Stimulated activated effector memory CD8-positive, alpha-beta T cell treated with anti-CD3 and anti-CD28 coated beads, Interleukin-12 subunit alpha, Interleukin-12 subunit beta, amount 100 ng/mL, for 72 hours (primary cell): ENCODE data around the gene FRS2.

Source experiments
- ATAC-seq: fragments of 150-1000 bp; cut with Tn5 transposase; 2 replicates; pipeline ENCODE4 v1.10.0; 2021
- DNase-seq, 2 donors: peaks; one replicate each; pipeline ENCODE4 v3.0.0; 2021 to 2022; ENCODE audit warnings: low spot score in 2 of 2
- H3K27ac Mint-ChIP-seq: one replicate; pipeline ENCODE4 v1.8.0; 2022; ENCODE audit warnings: mild to moderate bottlenecking, mixed read lengths
- H3K36me3 Mint-ChIP-seq: one replicate; pipeline ENCODE4 v1.8.0; 2022; ENCODE audit warnings: mild to moderate bottlenecking, mixed read lengths
- H3K4me1 Mint-ChIP-seq: one replicate; pipeline ENCODE4 v1.8.0; 2022; ENCODE audit warnings: mixed read lengths
- H3K4me3 Mint-ChIP-seq: one replicate; pipeline ENCODE4 v1.8.0; 2022; ENCODE audit warnings: mild to moderate bottlenecking, mixed read lengths
- H3K9me3 Mint-ChIP-seq: one replicate; pipeline ENCODE4 v1.8.0; 2022; ENCODE audit warnings: mixed read lengths

Gene FRS2

DNA sequence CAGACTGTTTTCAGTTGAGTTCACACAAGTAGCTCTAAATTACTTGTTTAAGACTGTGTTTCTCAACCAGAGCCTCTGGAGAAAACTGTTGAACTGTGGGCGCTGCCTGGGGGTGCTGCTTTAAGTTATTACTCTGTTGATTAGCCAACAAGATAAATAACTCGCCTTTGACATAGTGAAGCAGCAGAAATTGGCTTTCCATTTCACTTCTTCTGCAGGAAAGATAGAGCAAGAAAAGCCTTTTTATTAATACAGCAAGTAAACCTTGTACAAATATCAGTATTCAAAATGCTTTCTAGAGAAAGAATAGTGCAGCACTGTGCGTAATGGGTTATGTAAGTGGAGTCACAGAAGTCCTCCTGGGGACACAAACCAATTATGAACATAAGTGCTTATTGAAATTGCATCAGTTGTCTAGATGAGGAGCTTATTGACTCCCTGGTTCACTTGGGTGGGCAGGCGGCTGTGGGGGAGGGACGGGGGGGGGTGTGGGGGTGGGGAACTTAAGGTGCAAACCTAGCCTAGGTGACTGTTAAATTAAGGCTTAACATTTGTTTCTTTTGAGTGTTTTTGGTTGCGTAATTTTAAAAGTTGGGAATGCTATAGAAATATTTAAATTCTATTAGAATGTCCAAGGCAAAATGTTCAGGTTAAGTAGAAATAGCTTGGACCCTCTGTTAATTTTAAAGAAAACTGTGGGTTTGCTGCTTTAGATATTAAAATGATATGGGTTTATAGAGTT lies 6.3 kb downstream of the FRS2 start:
- H3K4me3 Mint-ChIP-seq, result no peak overlapping the region
- peaks cover 51% of the 10 kb centered on the region for H3K4me1 Mint-ChIP-seq
- H3K36me3 Mint-ChIP-seq, result no peaks in the 10 kb centered on the region
- H3K9me3 Mint-ChIP-seq, result no peaks in the 10 kb centered on the region
- no peak for ATAC-seq
- no peak overlapping the region for H3K27ac Mint-ChIP-seq
- no peak for DNase-seq

DNA sequence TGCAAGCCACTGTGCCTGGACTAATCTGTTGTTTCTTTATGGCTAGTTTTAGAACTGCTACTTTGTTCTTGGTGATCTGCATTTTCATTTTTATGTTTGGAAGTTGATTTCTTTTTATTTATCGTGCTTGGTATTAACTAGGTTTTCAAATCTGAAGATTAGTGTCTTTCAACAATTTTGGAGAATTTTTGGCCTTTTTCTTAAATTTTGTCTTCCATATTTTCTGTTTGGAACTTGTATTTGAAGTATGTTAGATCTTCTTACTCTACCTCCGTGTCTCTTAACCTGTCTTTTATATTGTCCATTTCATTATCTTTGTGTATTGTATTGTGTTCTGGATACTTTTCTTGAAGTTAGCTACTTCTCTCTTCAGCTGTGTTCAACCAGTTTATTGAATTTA lies 9.5 kb downstream of the FRS2 start:
- no peak for ATAC-seq

DNA sequence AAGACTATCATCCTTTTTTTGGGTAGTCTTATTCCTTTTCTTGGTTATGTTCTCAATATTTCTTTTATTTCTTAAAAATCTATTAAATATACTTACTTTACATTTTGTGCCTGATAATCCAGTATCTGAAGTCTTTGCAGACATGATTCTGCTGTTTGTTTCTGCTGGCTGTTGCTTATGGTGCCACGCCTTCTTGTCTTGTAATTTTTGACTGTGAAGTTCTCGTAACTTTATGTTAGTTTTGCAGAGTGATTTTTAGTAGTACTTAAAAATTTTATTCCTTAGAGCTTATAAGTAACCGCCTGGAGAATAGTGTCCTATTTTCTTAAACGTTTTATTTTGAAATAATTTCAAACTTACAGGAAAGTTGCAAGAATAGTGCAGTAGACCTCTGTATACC lies 10.5 kb downstream of the FRS2 start:
- no peak for DNase-seq
- ATAC-seq, result no peak
- H3K27ac Mint-ChIP-seq, result no peak overlapping the region
- H3K9me3 Mint-ChIP-seq, result no peaks in the 10 kb centered on the region
- no peak overlapping the region for H3K4me3 Mint-ChIP-seq
- H3K36me3 Mint-ChIP-seq, result no peaks in the 10 kb centered on the region
- H3K4me1 Mint-ChIP-seq, result peaks cover 35% of the 10 kb centered on the region

More for the DNA sequence above, 9.5 kb downstream of the FRS2 start:
- Mint-ChIP-seq H3K9me3 (no peaks in the 10 kb centered on the region), H3K4me1 (peaks cover 43% of the 10 kb centered on the region), H3K4me3 (no peak overlapping the region), H3K27ac (no peak overlapping the region), H3K36me3 (no peaks in the 10 kb centered on the region)
- DNase-seq, result no peak

DNA sequence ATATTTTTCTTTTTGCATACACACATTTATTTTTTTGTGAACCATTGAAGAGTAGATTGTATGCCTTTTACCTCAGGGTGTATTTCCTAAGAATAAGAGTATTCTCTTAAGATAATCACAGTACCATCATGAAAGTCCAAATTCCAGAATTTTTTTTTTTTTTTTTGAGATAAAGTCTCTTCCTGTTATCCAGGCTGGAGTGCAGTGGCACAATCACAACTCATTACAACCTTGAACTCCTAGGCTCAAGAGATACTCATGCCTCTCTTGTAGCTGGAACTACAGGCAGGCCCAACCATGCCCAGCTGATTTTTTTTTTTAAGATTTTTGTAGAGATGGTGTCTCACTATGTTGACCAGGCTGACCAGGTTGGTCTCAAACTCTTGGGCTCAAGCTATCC lies 10.9 kb downstream of the FRS2 start:
- Mint-ChIP-seq H3K27ac (no peak overlapping the region), H3K4me1 (peaks cover 34% of the 10 kb centered on the region), H3K36me3 (no peaks in the 10 kb centered on the region), H3K9me3 (no peaks in the 10 kb centered on the region), H3K4me3 (no peak overlapping the region)
- DNase-seq (no peak), ATAC-seq (no peak)

DNA sequence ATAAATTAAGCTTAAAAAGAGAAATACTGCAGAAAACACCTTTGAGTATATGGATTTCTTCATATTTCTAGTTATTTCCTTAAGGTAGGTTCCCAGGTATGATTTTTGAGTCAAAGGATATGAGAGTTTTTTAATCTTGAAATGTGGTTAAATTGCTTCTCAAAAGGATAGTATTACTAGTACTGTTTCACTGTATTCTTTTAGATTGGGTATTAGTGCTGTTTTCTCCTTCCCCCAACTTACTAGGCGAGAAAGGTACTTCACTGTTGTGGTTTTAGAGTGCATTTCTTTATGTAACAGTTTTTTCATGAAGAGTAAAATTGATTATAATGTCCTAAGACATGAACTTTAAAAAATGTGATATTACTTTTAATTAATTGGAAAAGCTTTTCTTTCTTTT lies 13.5 kb downstream of the FRS2 start:
- Mint-ChIP-seq H3K9me3 (no peaks in the 10 kb centered on the region), H3K27ac (no peak overlapping the region), H3K36me3 (peaks cover 10% of the 10 kb centered on the region), H3K4me3 (no peak overlapping the region), H3K4me1 (peaks cover 46% of the 10 kb centered on the region)
- ATAC-seq (no peak), DNase-seq (no peak)

DNA sequence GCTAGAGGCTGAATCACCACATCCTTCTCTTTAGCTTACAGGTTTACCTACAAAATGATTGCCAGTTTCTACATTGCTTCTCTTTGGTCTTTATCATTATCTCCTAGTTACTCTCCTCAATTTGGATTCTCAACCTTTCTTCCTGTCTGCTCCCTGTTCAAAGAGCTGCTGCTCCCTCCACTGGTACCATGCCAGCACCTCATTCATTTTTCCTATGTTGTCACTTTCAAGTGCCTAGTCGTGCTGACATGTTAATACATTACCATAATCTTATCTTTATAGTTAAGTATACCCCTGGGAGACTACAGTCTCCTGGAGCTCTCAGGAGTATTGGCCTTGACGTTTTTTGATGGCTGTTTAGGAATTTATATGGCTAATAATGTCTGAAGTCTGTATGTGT lies 14.2 kb downstream of the FRS2 start:
- DNase-seq, result no peak
- H3K4me1 Mint-ChIP-seq, result peaks cover 45% of the 10 kb centered on the region
- H3K9me3 Mint-ChIP-seq, result no peaks in the 10 kb centered on the region
- H3K36me3 Mint-ChIP-seq, result peaks cover 10% of the 10 kb centered on the region
- H3K4me3 Mint-ChIP-seq, result no peak overlapping the region
- no peak overlapping the region for H3K27ac Mint-ChIP-seq
- ATAC-seq, result no peak

DNA sequence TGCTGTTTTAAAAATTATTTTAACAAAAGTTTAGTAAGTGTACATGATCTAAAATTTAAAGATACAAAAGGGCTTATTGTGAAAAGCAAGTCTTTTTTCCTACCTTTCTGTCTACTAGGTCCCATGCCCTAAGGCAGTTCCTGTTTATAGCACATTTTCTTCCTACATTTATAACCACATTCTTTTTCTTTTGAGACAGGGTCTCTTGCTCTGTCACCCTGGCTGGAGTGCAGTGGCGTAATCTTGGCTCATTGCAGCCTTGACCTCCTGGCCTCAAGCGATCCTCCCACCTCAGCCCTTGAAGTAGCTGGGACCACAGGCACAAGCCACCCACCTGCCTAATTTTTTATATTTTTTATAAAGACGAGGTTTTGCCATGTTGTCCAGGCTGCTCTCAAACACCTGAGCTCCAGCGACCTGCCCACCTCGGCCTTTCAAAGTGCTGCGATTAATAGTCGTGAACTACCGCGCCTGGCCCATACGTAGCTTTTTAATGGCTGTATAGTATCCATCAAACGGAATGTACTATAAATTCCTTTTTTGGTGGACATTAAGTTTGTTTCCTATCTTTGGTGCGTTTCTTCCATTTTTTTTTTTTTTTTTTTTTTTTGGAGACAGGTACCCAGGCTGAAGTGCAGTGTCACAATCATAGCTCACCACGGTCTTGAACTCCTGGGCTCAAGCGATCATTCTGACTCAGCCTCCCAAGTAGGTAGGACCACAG lies 20.9 kb downstream of the FRS2 start:
- no peak for ATAC-seq

DNA sequence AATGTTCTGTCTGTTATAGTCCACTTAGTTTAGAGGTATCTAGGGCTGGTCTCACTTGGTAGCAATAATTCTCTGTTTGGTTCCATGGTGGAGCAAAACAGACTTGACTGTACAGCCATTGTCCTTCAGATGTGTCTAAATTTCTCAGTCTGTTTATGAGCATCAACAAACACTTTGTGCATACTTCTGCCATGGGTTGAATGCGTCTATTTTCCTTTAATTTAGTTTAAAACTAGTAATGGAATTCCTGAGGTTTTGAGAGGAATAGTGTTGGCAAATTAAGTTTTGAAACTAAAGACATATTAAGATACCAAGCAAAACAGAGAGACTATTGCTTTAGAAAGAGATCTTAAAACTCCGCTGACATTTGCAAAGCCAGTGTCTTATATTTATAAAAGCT lies 22.6 kb downstream of the FRS2 start:
- ATAC-seq, result no peak
- Mint-ChIP-seq H3K9me3 (no peaks in the 10 kb centered on the region), H3K36me3 (peaks cover 8% of the 10 kb centered on the region), H3K27ac (no peak overlapping the region), H3K4me1 (peaks cover 23% of the 10 kb centered on the region), H3K4me3 (no peak overlapping the region)
- DNase-seq, result no peak

More for the DNA sequence above, 20.9 kb downstream of the FRS2 start:
- H3K36me3 Mint-ChIP-seq, result peaks cover 10% of the 10 kb centered on the region
- peaks cover 25% of the 10 kb centered on the region for H3K4me1 Mint-ChIP-seq
- no peak overlapping the region for H3K27ac Mint-ChIP-seq
- no peak for DNase-seq
- H3K9me3 Mint-ChIP-seq, result no peaks in the 10 kb centered on the region
- H3K4me3 Mint-ChIP-seq, result no peak overlapping the region

DNA sequence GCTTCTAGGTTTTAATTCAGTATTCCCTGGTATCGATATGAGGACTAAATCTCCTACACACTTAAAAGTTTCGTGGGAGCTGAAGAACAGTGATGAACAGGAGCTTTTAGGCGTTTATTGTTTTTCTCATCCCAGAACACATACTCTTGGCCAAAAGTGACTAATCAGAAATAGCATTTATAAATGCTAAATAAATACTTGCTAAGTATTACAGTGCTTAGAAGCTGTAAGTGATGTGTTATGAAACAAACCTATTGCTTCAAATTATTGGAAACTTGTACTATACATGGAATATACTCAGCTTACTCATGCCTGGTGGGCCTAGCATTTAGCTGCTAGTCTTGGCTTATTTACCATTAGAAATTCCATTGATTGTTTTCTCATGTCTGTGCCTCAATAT lies 24.9 kb downstream of the FRS2 start:
- H3K27ac Mint-ChIP-seq, result no peak overlapping the region
- DNase-seq (no peak), ATAC-seq (no peak)
- H3K36me3 Mint-ChIP-seq, result no peaks in the 10 kb centered on the region
- no peaks in the 10 kb centered on the region for H3K9me3 Mint-ChIP-seq
- no peak overlapping the region for H3K4me3 Mint-ChIP-seq
- H3K4me1 Mint-ChIP-seq, result peaks cover 45% of the 10 kb centered on the region

DNA sequence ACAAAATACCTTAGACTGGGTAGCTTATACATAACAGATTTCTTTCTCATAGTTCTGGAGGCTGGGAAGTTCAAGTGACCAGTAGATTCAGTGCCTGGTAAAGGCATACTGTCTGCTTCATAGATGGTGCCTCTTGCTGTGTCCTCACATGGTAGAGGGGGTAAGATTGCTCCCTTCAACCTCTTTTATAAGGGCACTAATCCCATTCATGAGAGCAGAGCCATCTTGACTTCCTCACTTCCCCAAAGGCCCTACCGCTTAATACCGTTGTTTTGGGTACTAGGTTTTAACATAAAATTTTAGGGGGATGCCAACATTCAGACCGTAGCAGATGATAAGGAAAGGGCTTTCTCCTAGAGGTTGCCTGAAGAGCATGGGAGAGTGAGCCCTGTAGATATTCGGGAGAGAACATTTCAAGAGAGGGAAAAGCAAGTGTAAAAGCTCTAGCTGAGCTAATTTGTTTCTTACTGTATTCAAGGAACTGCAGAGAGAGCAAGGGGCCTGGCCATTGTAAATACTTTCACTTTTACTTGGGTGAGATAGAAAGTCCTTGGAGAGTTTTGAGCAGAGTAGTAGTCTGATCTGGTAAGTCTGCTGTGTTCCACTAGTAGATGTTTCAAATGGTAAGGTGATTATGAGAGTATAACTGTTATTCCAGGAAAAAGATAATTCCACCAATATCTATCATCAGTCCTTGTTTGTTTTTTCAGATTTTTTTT lies 27.3 kb downstream of the FRS2 start:
- ATAC-seq (peak; percentile 61), DNase-seq (no peak)
- H3K4me1 Mint-ChIP-seq, result peaks cover 50% of the 10 kb centered on the region
- no peaks in the 10 kb centered on the region for H3K36me3 Mint-ChIP-seq
- H3K27ac Mint-ChIP-seq, result no peak overlapping the region
- H3K9me3 Mint-ChIP-seq, result no peaks in the 10 kb centered on the region
- H3K4me3 Mint-ChIP-seq, result no peak overlapping the region

DNA sequence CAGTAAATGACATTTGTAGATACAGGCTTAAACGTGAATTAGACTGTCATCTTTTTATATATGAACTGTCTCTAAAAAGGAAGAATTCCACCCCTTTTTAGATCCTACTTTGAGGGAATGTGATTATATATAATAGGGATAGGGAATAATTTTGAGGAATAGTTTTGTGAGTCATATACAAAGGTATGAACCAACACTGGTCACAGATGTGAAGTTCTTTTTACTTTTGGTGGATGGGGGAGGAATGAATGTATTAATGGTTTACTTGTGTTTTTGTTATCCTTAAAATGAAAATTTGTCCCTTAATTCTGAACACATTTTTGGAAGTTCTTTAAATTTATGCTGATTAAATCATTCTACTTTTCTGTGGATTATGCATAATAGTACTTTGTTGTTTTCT lies 30.4 kb downstream of the FRS2 start:
- H3K4me1 Mint-ChIP-seq, result peaks cover 61% of the 10 kb centered on the region
- ATAC-seq (no peak), DNase-seq (no peak)
- H3K9me3 Mint-ChIP-seq, result no peaks in the 10 kb centered on the region
- no peak overlapping the region for H3K4me3 Mint-ChIP-seq
- no peak overlapping the region for H3K27ac Mint-ChIP-seq
- H3K36me3 Mint-ChIP-seq, result no peaks in the 10 kb centered on the region

DNA sequence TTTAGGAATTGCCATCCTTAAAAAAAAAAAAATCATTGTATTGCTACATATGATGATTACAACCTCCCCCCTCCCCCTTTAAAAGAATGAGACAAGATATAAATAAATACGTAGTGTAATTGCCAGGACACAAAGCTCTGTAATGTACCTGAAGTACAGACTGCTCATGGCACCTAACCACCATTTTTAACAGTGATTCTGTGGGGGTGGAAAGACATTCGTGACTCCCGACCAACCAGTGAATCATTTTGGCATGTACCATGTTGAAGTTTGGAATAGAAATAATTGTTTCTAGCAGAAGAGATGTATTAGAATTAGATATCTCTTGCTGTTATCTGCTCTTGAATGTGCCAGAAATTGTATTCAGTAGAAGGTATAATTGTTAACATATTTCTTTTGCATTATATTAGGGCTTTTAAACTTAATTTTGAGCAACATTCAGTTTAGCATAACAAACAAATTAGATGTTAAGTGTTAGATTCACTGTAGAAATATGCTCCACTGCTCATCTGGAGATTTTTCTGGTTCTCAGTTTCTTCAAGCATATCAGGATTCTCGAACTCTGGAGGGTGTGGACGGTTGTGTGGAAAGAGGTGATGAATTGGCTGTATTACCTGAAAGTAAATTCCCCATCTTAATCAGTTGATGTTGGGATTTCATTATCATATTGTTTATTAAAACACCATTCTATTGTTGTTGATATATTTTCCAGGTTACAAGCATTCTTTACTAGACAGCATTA lies 31.1 kb downstream of the FRS2 start:
- no peak overlapping the region for H3K4me3 Mint-ChIP-seq
- ATAC-seq, result no peak
- peaks cover 61% of the 10 kb centered on the region for H3K4me1 Mint-ChIP-seq
- no peak overlapping the region for H3K27ac Mint-ChIP-seq
- no peaks in the 10 kb centered on the region for H3K36me3 Mint-ChIP-seq
- H3K9me3 Mint-ChIP-seq, result no peaks in the 10 kb centered on the region
- DNase-seq, result no peak

DNA sequence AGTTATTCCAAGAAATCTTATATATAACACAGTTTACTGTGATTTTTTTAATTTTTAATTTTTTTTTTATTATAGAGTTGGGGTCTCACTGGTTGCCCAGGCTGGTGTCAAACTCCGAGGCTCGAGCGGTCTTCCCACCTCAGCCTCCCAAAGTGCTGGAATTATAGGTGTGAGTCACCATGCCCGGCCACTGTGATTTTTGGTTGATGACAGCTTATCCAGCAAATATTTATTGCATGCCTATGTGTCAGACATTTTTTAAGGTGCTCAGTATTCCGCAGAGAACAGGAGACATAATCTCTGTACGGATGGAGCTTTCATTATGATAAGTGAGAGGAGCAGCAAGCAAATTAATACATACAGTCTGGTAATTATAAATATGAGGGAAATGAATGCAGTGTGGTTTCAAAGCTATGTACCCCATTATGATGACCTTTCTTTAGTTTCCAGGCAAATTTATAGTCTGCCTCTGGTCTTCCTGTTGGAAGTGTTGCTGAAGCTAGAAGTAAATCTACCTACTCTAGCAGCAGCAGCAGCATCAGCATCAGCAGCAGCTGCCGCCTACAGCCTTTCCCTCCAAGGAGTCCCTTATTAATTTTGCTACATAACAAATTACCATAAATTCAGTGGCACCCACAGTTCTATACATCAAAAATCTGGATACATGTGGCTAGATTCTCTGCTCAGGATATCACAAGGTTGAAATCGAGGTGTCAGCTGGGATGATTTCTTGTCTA lies 32.3 kb downstream of the FRS2 start:
- H3K4me1 Mint-ChIP-seq, result peaks cover 56% of the 10 kb centered on the region
- ATAC-seq (no peak), DNase-seq (no peak)
- no peaks in the 10 kb centered on the region for H3K36me3 Mint-ChIP-seq
- no peak overlapping the region for H3K4me3 Mint-ChIP-seq
- no peak overlapping the region for H3K27ac Mint-ChIP-seq
- no peaks in the 10 kb centered on the region for H3K9me3 Mint-ChIP-seq

DNA sequence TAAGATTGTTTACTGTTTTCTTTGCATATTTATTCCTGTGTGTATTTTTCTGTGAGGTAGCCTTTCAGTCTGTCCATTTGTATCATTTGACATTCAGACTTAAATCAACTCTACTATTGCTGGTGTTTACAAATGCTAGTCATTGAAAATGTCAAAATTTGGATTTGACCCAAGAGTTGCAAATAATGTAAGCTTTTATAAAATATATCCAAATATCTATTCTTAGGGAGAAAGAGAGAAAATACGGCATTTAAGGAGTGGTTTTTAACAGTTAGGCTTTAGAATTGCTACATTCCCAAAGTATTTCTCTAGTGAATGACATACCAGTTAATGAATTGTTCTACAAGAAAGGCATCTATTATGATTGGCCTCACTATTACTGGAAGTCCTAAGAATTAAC lies 37.9 kb downstream of the FRS2 start:
- H3K27ac Mint-ChIP-seq, result no peak overlapping the region
- no peaks in the 10 kb centered on the region for H3K9me3 Mint-ChIP-seq
- no peaks in the 10 kb centered on the region for H3K36me3 Mint-ChIP-seq
- no peak overlapping the region for H3K4me3 Mint-ChIP-seq
- DNase-seq, result no peak
- H3K4me1 Mint-ChIP-seq, result peaks cover 43% of the 10 kb centered on the region
- ATAC-seq, result no peak

DNA sequence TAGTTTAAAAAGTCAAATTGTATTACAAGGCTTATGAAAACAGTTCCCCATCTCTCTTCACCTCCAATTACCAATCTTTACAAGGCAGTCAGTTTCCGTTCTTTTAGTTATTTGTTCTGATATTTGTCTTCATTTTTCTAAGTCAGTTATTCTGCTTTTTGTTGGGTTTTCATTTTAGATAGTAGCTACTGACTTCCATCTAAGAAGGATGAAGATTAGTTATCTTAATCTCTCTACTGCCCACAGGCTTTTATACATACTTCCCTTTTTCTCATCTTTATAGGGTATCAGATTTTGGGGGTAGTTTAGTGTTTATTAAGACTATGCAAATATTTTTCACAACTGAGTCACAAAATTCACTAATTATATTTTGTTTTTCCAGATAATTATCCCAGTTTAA lies 38.4 kb downstream of the FRS2 start:
- Mint-ChIP-seq H3K4me3 (no peak overlapping the region), H3K4me1 (peaks cover 38% of the 10 kb centered on the region), H3K36me3 (no peaks in the 10 kb centered on the region), H3K9me3 (no peaks in the 10 kb centered on the region), H3K27ac (no peak overlapping the region)
- no peak for DNase-seq
- no peak for ATAC-seq
